H54 (cell line): Measurements from ENCODE around the gene ZNHIT6.

Experiments
- DNase-seq: peaks from one replicate; pipeline ENCODE4 v3.0.0; 2011; ENCODE audit warnings: low spot score, mixed read lengths; ENCODE audit not compliant: insufficient read length
- FAIRE-seq: peaks from 3 replicates; lab custom pipeline; 2011; peaks lifted over from hg19 to GRCh38; lab: Jason Lieb, UNC
- POLR2A ChIP-seq: IDR thresholded peaks from 2 replicates; pipeline ENCODE4 v1.6.1; 2011; ENCODE audit warnings: low read depth, mild to moderate bottlenecking, low read length

Gene ZNHIT6

GRCh38 chr1:85692730-85693314 lies 15.4 kb downstream of the ZNHIT6 start:
- TF ChIP-seq POLR2A, result no peak
- DNase-seq (no peak), FAIRE-seq (peak; percentile 80)

- no peak for TF ChIP-seq POLR2A
- no peak for DNase-seq
- FAIRE-seq, result no peak
Observed at GRCh38 chr1:85689775-85690404, 18.3 kb downstream of the ZNHIT6 start.

- FAIRE-seq, result no peak
- TF ChIP-seq POLR2A, result no peak
- DNase-seq, result no peak
Observed at GRCh38 chr1:85683292-85684025, 24.8 kb downstream of the ZNHIT6 start.

- no peak for TF ChIP-seq POLR2A
- DNase-seq (peak; percentile 9), FAIRE-seq (peak; percentile 72)
Observed at GRCh38 chr1:85681087-85681486, 27.1 kb downstream of the ZNHIT6 start.

- FAIRE-seq, result no peak
Observed at GRCh38 chr1:85678193-85678592, 30.0 kb downstream of the ZNHIT6 start.

GRCh38 chr1:85677656-85678055 lies 30.6 kb downstream of the ZNHIT6 start:
- FAIRE-seq (no peak), DNase-seq (no peak)
- no peak for TF ChIP-seq POLR2A

More at GRCh38 chr1:85678193-85678592, 30.0 kb downstream of the ZNHIT6 start:
- TF ChIP-seq POLR2A, result no peak
- DNase-seq, result no peak

GRCh38 chr1:85672031-85672660 lies 36.1 kb downstream of the ZNHIT6 start:
- FAIRE-seq (peak; percentile 6), DNase-seq (no peak)
- TF ChIP-seq POLR2A, result no peak

GRCh38 chr1:85665932-85666331 lies 42.3 kb downstream of the ZNHIT6 start:
- FAIRE-seq (no peak), DNase-seq (no peak)
- no peak for TF ChIP-seq POLR2A

GRCh38 chr1:85663382-85663781 lies 44.9 kb downstream of the ZNHIT6 start:
- no peak for FAIRE-seq
- no peak for TF ChIP-seq POLR2A
- no peak for DNase-seq

GRCh38 chr1:85661767-85662166 lies 46.5 kb downstream of the ZNHIT6 start:
- DNase-seq, result no peak
- FAIRE-seq, result no peak
- TF ChIP-seq POLR2A, result no peak

- FAIRE-seq (peak; percentile 27), DNase-seq (no peak)
- TF ChIP-seq POLR2A, result no peak
Observed at GRCh38 chr1:85660541-85660940, 47.7 kb downstream of the ZNHIT6 start.

GRCh38 chr1:85659174-85659573 lies 49.1 kb downstream of the ZNHIT6 start:
- FAIRE-seq, result no peak

GRCh38 chr1:85656948-85657347 lies 51.3 kb downstream of the ZNHIT6 start:
- DNase-seq (no peak), FAIRE-seq (no peak)

More at GRCh38 chr1:85659174-85659573, 49.1 kb downstream of the ZNHIT6 start:
- DNase-seq, result no peak
- no peak for TF ChIP-seq POLR2A

GRCh38 chr1:85656256-85656655 lies 52.0 kb downstream of the ZNHIT6 start:
- FAIRE-seq (peak; percentile 80), DNase-seq (no peak)
- TF ChIP-seq POLR2A, result no peak

More at GRCh38 chr1:85656948-85657347, 51.3 kb downstream of the ZNHIT6 start:
- no peak for TF ChIP-seq POLR2A
